GM12801 (cell line): Measurements from ENCODE around the gene NIBAN1.

Experiments used
- CTCF ChIP-seq: IDR thresholded peaks from one replicate; pipeline ENCODE4 v1.5.1; 2011; ENCODE audit warnings: control low read depth; ENCODE audit not compliant: insufficient read length; ENCODE audit errors: extremely low read depth

NIBAN1 gene

GRCh38 chr1:185008838-185009237, 34.5 kb upstream of the NIBAN1 start:
- TF ChIP-seq CTCF = no peak

- no peak for TF ChIP-seq CTCF
Measured at GRCh38 chr1:184994301-184994700, 20.0 kb upstream of the NIBAN1 start.

- no peak for TF ChIP-seq CTCF
Measured at GRCh38 chr1:184992271-184992670, 18.0 kb upstream of the NIBAN1 start.

GRCh38 chr1:184990204-184990603, 15.9 kb upstream of the NIBAN1 start:
- no peak for TF ChIP-seq CTCF

GRCh38 chr1:184988506-184988905, 14.2 kb upstream of the NIBAN1 start:
- TF ChIP-seq CTCF = no peak

- no peak for TF ChIP-seq CTCF
Measured at GRCh38 chr1:184987696-184988095, 13.4 kb upstream of the NIBAN1 start.

GRCh38 chr1:184986250-184986649, 11.9 kb upstream of the NIBAN1 start:
- TF ChIP-seq CTCF = no peak
